ENCODE results near the gene NCK2.

Gene NCK2

DNA sequence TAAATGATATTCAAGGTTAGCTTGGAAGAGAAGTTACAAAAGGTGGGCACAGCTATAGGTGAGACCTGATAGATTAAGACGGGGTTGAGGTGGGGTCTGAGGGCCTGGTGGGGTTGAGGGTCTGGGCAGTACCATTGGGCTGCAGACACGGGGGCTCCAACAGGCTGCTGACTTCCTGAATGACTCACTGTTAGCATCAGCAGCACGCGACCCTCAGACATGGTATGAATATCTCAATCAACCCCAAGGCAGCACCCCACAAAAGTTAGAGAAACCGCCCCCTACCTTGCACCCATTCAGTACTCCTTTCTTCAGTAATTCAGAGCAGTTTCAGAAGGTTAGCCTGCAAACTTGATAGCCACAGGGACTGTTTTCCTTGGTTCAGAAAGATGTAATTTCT lies 10.8 kb upstream of the NCK2 start:
- Histone ChIP-seq H3K27me3 (ENCODE audit: insufficient read depth, low read length, poor library complexity, severe bottlenecking) (no peaks in the 10 kb centered on the region), H2AFZ (ENCODE audit: low read length) (no peak overlapping the region), H3K4me3 (ENCODE audit: low read length, poor library complexity, severe bottlenecking) (no peak overlapping the region), H3K9me3 (ENCODE audit: insufficient read depth, low read depth, low read length) (no peaks in the 10 kb centered on the region), H3K4me2 (ENCODE audit: low read depth, low read length, poor library complexity, severe bottlenecking) (no peak overlapping the region), H3K36me3 (ENCODE audit: insufficient read depth, low read length) (no peaks in the 10 kb centered on the region), H3K4me1 (ENCODE audit: insufficient read depth, low read length, poor library complexity, severe bottlenecking) (peaks cover 31% of the 10 kb centered on the region), H3F3A (ENCODE audit: low read depth) (no peaks in the 10 kb centered on the region), H4K20me1 (ENCODE audit: insufficient read depth, low read length, poor library complexity, severe bottlenecking) (no peaks in the 10 kb centered on the region), H3K79me2 (ENCODE audit: insufficient read depth, low read length) (no peaks in the 10 kb centered on the region), H3K9ac (ENCODE audit: low read depth, low read length, poor library complexity, severe bottlenecking) (no peak overlapping the region), H3K9me2 (replicated peaks; ENCODE audit: low read depth, low read length) (no peaks in the 10 kb centered on the region)
- no peak for TF ChIP-seq EZH2phosphoT487 (IDR thresholded peaks at IDR 0.05; ENCODE audit: borderline replicate concordance)
- no peak for TF ChIP-seq CTCF (conservative IDR thresholded peaks at IDR 0.05; ENCODE audit: low read length)

- H3K9me3 ChIP-seq (ENCODE audit: insufficient read depth, low read depth, low read length), result no peaks in the 10 kb centered on the region
- no peak overlapping the region for H3K4me3 ChIP-seq (ENCODE audit: low read length, poor library complexity, severe bottlenecking)
- H3K36me3 ChIP-seq (ENCODE audit: insufficient read depth, low read length), result no peaks in the 10 kb centered on the region
- H3K4me1 ChIP-seq (ENCODE audit: insufficient read depth, low read length, poor library complexity, severe bottlenecking), result peaks cover 37% of the 10 kb centered on the region
- H3F3A ChIP-seq (ENCODE audit: low read depth), result no peaks in the 10 kb centered on the region
- no peak overlapping the region for H3K9ac ChIP-seq (ENCODE audit: low read depth, low read length, poor library complexity, severe bottlenecking)
- H3K79me2 ChIP-seq (ENCODE audit: insufficient read depth, low read length), result no peaks in the 10 kb centered on the region
- no peak overlapping the region for H2AFZ ChIP-seq (ENCODE audit: low read length)
- H3K27me3 ChIP-seq (ENCODE audit: insufficient read depth, low read length, poor library complexity, severe bottlenecking), result no peaks in the 10 kb centered on the region
- peak overlapping the region; percentile 9 for H3K4me2 ChIP-seq (ENCODE audit: low read depth, low read length, poor library complexity, severe bottlenecking)
- H4K20me1 ChIP-seq (ENCODE audit: insufficient read depth, low read length, poor library complexity, severe bottlenecking), result no peaks in the 10 kb centered on the region
- H3K9me2 ChIP-seq (replicated peaks; ENCODE audit: low read depth, low read length), result no peaks in the 10 kb centered on the region
- TF ChIP-seq EZH2phosphoT487 (IDR thresholded peaks at IDR 0.05; ENCODE audit: borderline replicate concordance), result no peak
- TF ChIP-seq CTCF (conservative IDR thresholded peaks at IDR 0.05; ENCODE audit: low read length), result no peak
These were observed 9.8 kb upstream of the NCK2 start for GRCh38 chr2:105734762-105735538.

GRCh38 chr2:105736145-105736544 lies 8.6 kb upstream of the NCK2 start:
- no peaks in the 10 kb centered on the region for H3K9me2 ChIP-seq (replicated peaks; ENCODE audit: low read depth, low read length)
- H3K4me2 ChIP-seq (ENCODE audit: low read depth, low read length, poor library complexity, severe bottlenecking), result no peak overlapping the region
- H3K79me2 ChIP-seq (ENCODE audit: insufficient read depth, low read length), result no peaks in the 10 kb centered on the region
- H3K9me3 ChIP-seq (ENCODE audit: insufficient read depth, low read depth, low read length), result no peaks in the 10 kb centered on the region
- H3K27me3 ChIP-seq (ENCODE audit: insufficient read depth, low read length, poor library complexity, severe bottlenecking), result no peaks in the 10 kb centered on the region
- H2AFZ ChIP-seq (ENCODE audit: low read length), result no peak overlapping the region
- H3K4me3 ChIP-seq (ENCODE audit: low read length, poor library complexity, severe bottlenecking), result no peak overlapping the region
- H3K9ac ChIP-seq (ENCODE audit: low read depth, low read length, poor library complexity, severe bottlenecking), result no peak overlapping the region
- H4K20me1 ChIP-seq (ENCODE audit: insufficient read depth, low read length, poor library complexity, severe bottlenecking), result no peaks in the 10 kb centered on the region
- H3K4me1 ChIP-seq (ENCODE audit: insufficient read depth, low read length, poor library complexity, severe bottlenecking), result peaks cover 37% of the 10 kb centered on the region
- no peaks in the 10 kb centered on the region for H3K36me3 ChIP-seq (ENCODE audit: insufficient read depth, low read length)
- no peak; the same call in 1 of the 2 replicates for TF ChIP-seq CTCF (conservative IDR thresholded peaks at IDR 0.05; ENCODE audit: low read length)
- TF ChIP-seq EZH2phosphoT487 (IDR thresholded peaks at IDR 0.05; ENCODE audit: borderline replicate concordance), result no peak
- no peaks in the 10 kb centered on the region for H3F3A ChIP-seq (ENCODE audit: low read depth)

Data from Loucy (cell line).